Fibroblast of lung (primary cell): ENCODE data around the gene PSMD13.

ENCODE experiments used
- EZH2 ChIP-seq: IDR thresholded peaks from 2 replicates; pipeline ENCODE4 v1.5.1; 2012; ENCODE audit warnings: low read length, control low read depth, mild to moderate bottlenecking; ENCODE audit errors: missing control alignments
- TF ChIP-seq, protein P1 (sequence below), 2 donors: IDR thresholded peaks in 1 of 2; conservative IDR thresholded peaks in 1 of 2; 1 replicate in 1 of 2; 2 replicates in 1 of 2; pipeline ENCODE4 v1.5.1; 2011 to 2012; ENCODE audit warnings: low read length in 2 of 2, control low read depth in 1 of 2, inconsistent platforms in 1 of 2, low read depth in 1 of 2, mild to moderate bottlenecking in 1 of 2

- TF ChIP-seq, protein P1, sequence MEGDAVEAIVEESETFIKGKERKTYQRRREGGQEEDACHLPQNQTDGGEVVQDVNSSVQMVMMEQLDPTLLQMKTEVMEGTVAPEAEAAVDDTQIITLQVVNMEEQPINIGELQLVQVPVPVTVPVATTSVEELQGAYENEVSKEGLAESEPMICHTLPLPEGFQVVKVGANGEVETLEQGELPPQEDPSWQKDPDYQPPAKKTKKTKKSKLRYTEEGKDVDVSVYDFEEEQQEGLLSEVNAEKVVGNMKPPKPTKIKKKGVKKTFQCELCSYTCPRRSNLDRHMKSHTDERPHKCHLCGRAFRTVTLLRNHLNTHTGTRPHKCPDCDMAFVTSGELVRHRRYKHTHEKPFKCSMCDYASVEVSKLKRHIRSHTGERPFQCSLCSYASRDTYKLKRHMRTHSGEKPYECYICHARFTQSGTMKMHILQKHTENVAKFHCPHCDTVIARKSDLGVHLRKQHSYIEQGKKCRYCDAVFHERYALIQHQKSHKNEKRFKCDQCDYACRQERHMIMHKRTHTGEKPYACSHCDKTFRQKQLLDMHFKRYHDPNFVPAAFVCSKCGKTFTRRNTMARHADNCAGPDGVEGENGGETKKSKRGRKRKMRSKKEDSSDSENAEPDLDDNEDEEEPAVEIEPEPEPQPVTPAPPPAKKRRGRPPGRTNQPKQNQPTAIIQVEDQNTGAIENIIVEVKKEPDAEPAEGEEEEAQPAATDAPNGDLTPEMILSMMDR (conservative IDR thresholded peaks at IDR 0.05 in 1 of 2, IDR thresholded peaks at IDR 0.05 in 1 of 2; ENCODE audit: low read depth in 1 of 2, low read length in 2 of 2): no peak
- no peak for TF ChIP-seq EZH2
Observed at GRCh38 chr11:251550-251949, 14.8 kb downstream of the PSMD13 start.
